Midbrain (tissue), 1 donor: ENCODE data around the gene SLC23A1.
"Not testable (repeated sequence)": the region's sequence is repeated elsewhere in the genome, so short reads cannot be mapped to it uniquely, and the experiment has no call there.

Experiments used
- DNase-seq: peaks from one replicate; lab custom pipeline; 2025; lab: John Stamatoyannopoulos, UW

Gene SLC23A1

GRCh38 chr5:139369181-139369580, 13.9 kb downstream of the SLC23A1 start:
- DNase-seq, result no peak

DNA sequence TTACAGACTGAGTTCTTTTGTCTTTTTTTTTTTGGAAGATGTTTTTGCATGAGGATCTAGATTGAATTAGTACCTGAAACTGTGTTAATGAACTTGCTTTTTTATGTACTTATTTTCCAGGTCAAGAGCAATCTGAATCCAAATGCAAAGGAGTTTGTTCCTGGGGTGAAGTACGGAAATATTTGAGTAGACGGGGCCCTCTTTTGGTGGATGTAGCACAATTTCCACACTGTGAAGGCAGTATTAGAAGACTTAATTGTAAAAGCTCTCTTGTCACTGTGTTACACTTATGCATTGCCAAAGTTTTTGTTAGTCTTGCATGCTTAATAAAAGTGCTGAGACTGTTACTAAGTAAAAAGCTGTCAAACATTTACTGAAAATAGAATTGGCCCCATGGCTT, 14.5 kb downstream of the SLC23A1 start:
- DNase-seq, result no peak

DNA sequence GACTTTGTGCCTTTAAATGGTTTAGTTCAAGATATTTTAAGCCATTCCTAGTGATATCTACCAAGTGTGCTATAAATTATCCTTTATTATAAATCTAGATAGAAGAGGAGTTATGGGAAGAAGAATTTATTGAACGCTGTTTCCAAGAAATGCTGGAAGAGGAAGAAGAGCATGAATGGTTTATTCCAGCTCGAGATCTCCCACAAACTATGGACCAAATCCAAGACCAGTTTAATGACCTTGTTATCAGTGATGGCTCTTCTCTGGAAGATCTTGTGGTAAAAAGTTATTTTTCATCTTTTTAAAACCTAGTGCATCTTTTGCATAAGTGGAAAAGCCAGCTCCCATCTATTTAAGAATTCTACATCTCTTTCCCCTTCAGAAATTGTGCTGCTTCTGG, 18.6 kb downstream of the SLC23A1 start:
- no peak for DNase-seq

GRCh38 chr5:139363937-139364336, 19.2 kb downstream of the SLC23A1 start:
- DNase-seq, result no peak

- no peak for DNase-seq
Measured at GRCh38 chr5:139361835-139362429, 21.2 kb downstream of the SLC23A1 start.

DNA sequence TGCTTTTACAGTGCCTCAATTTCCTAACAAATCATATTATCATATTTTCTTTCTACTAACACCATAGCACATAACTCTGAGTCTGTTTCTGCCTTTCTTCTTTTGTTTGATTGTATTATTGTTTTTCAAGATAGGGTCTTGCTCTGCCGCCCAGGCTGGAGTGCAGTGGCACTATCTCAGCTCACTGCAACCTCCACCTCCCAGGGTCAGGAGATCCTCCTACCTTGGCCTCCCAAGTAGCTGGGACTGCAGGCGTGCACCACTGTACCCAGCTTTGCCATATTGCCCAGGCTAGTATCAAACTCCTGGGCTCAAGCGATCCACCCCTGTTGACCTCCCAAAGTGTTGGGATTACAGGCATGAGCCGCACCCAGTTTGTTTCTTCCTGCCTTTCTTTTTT, 22.7 kb downstream of the SLC23A1 start:
- DNase-seq, result no peak

- DNase-seq, result no peak
Measured at GRCh38 chr5:139358064-139358463, 25.0 kb downstream of the SLC23A1 start.

DNA sequence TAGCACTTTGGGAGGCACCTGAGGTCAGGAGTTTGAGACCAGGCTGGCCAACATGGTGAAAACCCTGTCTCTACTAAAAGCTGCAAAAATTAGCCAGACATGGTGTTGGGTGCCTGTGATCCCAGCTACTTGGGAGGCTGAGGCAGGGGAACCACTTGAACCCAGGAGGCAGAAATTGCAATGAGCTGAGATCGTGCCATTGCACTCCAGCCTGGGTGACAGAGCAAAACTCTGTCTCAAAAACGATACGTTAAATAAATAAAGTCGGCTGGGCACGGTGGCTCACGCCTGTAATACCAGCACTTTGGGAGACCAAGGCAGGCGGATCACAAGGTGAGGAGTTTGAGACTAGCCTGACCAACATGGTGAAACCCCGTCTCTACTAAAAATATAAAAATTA, 27.2 kb downstream of the SLC23A1 start:
- not testable (repeated sequence) for DNase-seq

GRCh38 chr5:139354186-139354585, 28.9 kb downstream of the SLC23A1 start:
- DNase-seq, result no peak

DNA sequence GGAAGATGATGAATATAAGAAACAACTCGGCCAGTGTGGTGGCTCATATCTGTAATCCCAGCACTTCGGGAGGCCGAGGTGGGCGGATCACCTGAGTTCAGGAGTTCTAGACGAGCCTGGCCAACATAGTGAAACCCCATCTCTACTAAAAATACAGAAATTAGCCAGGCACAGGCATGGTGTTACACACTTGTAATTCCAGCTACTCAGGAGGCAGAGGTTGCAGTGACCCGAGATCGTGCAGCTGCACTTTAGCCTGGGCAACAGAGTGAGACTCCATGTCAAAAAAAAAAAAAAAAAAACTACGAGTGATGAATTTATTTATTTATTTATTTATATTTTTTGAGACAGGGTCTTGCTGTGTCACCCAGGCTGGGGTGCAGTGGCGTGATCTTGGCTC, 35.2 kb downstream of the SLC23A1 start:
- not testable (repeated sequence) for DNase-seq

GRCh38 chr5:139345442-139345841, 37.7 kb downstream of the SLC23A1 start:
- not testable (repeated sequence) for DNase-seq

- DNase-seq, result no peak
Measured at GRCh38 chr5:139344177-139344576, 38.9 kb downstream of the SLC23A1 start.

DNA sequence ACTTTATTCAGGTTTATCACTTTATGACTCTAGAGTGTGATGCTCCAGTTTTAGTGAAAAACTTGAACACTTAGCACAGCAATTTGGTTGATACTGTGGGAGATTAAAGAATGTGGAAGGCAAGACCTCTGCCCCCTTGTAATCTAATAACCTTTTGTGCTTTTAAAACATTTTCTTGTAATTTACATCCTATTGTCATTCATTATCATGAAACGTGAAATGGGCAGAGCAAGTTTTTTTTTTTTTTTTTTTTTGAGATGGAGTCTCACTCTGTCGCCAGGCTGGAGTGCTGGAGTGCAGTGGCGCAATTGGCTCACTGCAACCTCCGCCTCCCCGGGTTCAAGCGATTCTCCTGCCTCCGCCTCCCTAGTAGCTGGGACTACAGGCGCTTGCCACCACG, 39.6 kb downstream of the SLC23A1 start:
- no peak for DNase-seq

DNA sequence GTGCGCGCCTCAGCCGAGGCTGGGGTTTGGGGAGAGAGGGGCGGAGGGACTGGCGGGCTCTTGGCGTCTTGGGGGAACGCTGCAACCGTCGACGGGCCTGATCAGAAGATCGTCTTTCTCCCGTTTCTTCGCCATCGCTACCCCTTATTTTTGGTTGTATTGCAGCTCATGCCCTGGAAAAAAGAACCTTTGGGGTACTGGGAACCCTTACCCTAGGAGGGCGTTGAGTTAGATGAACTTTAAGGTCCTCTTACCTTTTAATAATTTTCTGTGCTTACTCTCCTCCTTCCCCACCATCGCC, 40.7 kb downstream of the SLC23A1 start:
- no peak for DNase-seq

- DNase-seq, result peak; percentile 95
Measured at GRCh38 chr5:139341689-139342422, 41.2 kb downstream of the SLC23A1 start, which contains the start of gene PAIP2. Gene PAIP2 (plus strand): TSS chr5:139341854. CDS start chr5:139363785, 21,931 bp downstream.

DNA sequence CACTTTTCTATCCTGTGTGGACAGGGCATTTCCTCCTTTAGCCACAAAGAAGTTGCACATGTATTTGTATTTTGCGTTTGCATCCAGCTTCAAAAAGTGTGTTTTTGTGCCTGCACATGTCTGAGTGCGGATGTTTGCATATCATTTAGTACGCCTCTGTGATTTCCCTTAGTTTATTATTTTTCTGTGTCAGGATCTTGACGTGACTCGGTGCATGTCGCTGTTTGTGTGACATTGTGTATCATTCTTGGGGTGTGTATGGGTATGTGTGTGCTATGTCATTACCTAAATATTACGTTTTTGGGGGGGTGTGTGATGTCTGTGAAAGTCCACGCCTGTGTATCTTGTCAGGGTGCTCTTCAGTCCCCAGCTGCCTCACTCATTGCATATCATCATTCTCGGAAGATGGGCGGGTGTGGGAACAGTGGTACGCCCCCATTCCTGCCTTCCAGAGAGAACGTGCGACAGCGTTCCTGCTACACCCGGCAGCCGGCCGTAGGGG, 41.9 kb downstream of the SLC23A1 start:
- DNase-seq, result no peak

DNA sequence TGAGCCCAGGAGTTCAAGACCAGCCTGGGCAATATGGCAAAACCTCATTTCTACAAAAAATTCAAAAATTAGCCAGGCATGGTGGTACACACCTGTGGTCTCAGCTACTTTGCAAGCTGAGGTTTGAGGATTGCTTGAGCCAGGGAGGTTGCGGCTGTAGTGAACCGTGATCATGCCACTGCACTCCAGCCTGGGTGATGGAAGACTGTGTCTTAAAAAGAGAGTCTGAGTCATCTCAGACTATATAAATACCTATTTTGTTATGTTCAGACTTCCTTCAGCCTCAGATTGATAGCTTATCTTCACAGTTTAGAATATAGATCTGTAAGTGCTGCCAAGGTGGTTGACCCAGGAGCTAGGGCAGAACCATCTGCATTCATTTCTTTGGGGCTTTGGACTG, 43.0 kb downstream of the SLC23A1 start:
- DNase-seq, result no peak

- no peak for DNase-seq
Measured at GRCh38 chr5:139335811-139336210, 47.3 kb downstream of the SLC23A1 start.
